PC-9 (cell line): ENCODE data around the gene COA5. TPM values are rescaled to one million over a fixed set of nuclear protein-coding genes. Genes with fewer than 3 reads are reported as not detected.

ENCODE experiments used
- BruUV-seq: library from RNA; stranded (reverse); fragments of 400-500 nt; replicated peaks from 2 replicates; lab custom pipeline; 2021; lab: Mats Ljungman, UMichigan
- CTCF ChIA-PET: fragments of 300-600 bp; sonication (Branson Sonifier 250); formaldehyde crosslinking; loops from one replicate; lab custom pipeline; 2022; ENCODE audit warnings: antibody characterized with exemption; lab: Charles Lee
- POLR2A ChIA-PET: fragments of 300-600 bp; sonication (Branson Sonifier 250); formaldehyde crosslinking; loops from one replicate; lab custom pipeline; 2022; ENCODE audit warnings: antibody characterized with exemption; ENCODE audit not compliant: unreplicated experiment; lab: Charles Lee
- DNase-seq, 2 experiments: peaks; one replicate each; pipeline versions ENCODE4 v3.0.0 to v3.0.0-alpha.2; 2015 to 2022; ENCODE audit warnings: mixed read lengths in 1 of 2
- H2AFZ ChIP-seq: fragments of 200-600 bp; sonication (generic); 2 replicates; pipeline ENCODE4 v1.8.1; 2017; ENCODE audit warnings: antibody characterized with exemption
- H3F3A ChIP-seq: fragments of 200-600 bp; sonication (generic); 2 replicates; pipeline ENCODE4 v1.8.1; 2017; ENCODE audit warnings: antibody characterized with exemption, mild to moderate bottlenecking, low read depth; ENCODE audit not compliant: insufficient read depth
- H3K27ac ChIP-seq: fragments of 200-600 bp; sonication (generic); 2 replicates; pipeline ENCODE4 v1.6.1; 2016; ENCODE audit warnings: mixed run types
- H3K27me3 ChIP-seq: fragments of 200-600 bp; sonication (generic); 2 replicates; pipeline ENCODE4 v1.6.1; 2016; ENCODE audit warnings: low read depth, mixed run types; ENCODE audit not compliant: insufficient read depth
- H3K36me3 ChIP-seq: fragments of 200-600 bp; sonication (generic); 2 replicates; pipeline ENCODE4 v1.6.1; 2016; ENCODE audit warnings: low read depth, mixed run types
- H3K4me1 ChIP-seq: fragments of 200-600 bp; sonication (generic); replicated peaks from 2 replicates; pipeline ENCODE4 v1.6.1; 2016; ENCODE audit warnings: mixed run types; ENCODE audit not compliant: insufficient read depth
- H3K4me2 ChIP-seq: fragments of 200-600 bp; sonication (generic); 2 replicates; pipeline ENCODE4 v1.6.1; 2017; ENCODE audit warnings: mixed run types
- H3K4me3 ChIP-seq: fragments of 200-600 bp; sonication (generic); 2 replicates; pipeline ENCODE4 v1.6.1; 2016; ENCODE audit warnings: mixed run types
- H3K79me2 ChIP-seq: fragments of 200-600 bp; sonication (generic); 2 replicates; pipeline ENCODE4 v1.6.1; 2017; ENCODE audit warnings: low read depth, mixed run types
- H3K9me2 ChIP-seq: fragments of 200-600 bp; sonication (generic); 2 replicates; pipeline ENCODE4 v1.8.1; 2017; ENCODE audit warnings: mild to moderate bottlenecking; ENCODE audit not compliant: insufficient read depth
- H3K9me3 ChIP-seq: fragments of 200-600 bp; sonication (generic); 2 replicates; pipeline ENCODE4 v1.8.1; 2016; ENCODE audit warnings: low read depth; ENCODE audit not compliant: insufficient read depth
- H4K20me1 ChIP-seq: fragments of 200-600 bp; sonication (generic); 2 replicates; pipeline ENCODE4 v1.8.1; 2017; ENCODE audit not compliant: insufficient read depth
- CTCF ChIP-seq: fragments of 200-600 bp; sonication (generic); conservative IDR thresholded peaks from 2 replicates; pipeline ENCODE4 v1.6.1; 2017; ENCODE audit warnings: mixed run types, antibody characterized with exemption, mild to moderate bottlenecking, moderate library complexity
- EZH2 ChIP-seq: fragments of 200-600 bp; sonication (generic); IDR thresholded peaks from 2 replicates; pipeline ENCODE4 v1.8.0; 2017; ENCODE audit warnings: antibody characterized with exemption, low read depth
- intact Hi-C: fragments of 100-400 bp; cut with micrococcal nuclease; formaldehyde crosslinking; loops from one replicate; pipeline ENCODE4 v1.10.0; 2022; ENCODE audit not compliant: unreplicated experiment
- total RNA-seq: library from RNA; stranded (reverse); gene quantifications from 2 replicates; pipeline ENCODE4 v1.2.3, GENCODE V29; 2021

Gene COA5
- total RNA-seq, 1 experiment from 2014 or later = 43.6 TPM

- POLR2A ChIA-PET = no interaction called here
Measured at GRCh38 chr2:98580656-98581284, 27.5 kb downstream of the COA5 start.

GRCh38 chr2:98579926-98580325 lies 28.4 kb downstream of the COA5 start:
- CTCF ChIA-PET = no interaction called here
- no peaks in the 10 kb centered on the region for H3F3A ChIP-seq
- H3K4me2 ChIP-seq = no peak overlapping the region
- no peaks in the 10 kb centered on the region for H3K79me2 ChIP-seq
- no peaks in the 10 kb centered on the region for H4K20me1 ChIP-seq
- no peak overlapping the region for H3K4me3 ChIP-seq
- H3K4me1 ChIP-seq = no peaks in the 10 kb centered on the region
- H3K36me3 ChIP-seq = no peaks in the 10 kb centered on the region
- no peak overlapping the region for H3K27ac ChIP-seq
- no peaks in the 10 kb centered on the region for H3K9me2 ChIP-seq
- no peak for DNase-seq
- POLR2A ChIA-PET = no interaction called here
- BruUV-seq = no TSS peak
- H3K27me3 ChIP-seq = no peaks in the 10 kb centered on the region
- H3K9me3 ChIP-seq = no peaks in the 10 kb centered on the region
- no peak overlapping the region for H2AFZ ChIP-seq
- intact Hi-C loops = no loop called here
- TF ChIP-seq CTCF (no peak), EZH2 (no peak)

More at GRCh38 chr2:98580656-98581284, 27.5 kb downstream of the COA5 start:
- Histone ChIP-seq H3K27me3 (no peaks in the 10 kb centered on the region), H4K20me1 (no peaks in the 10 kb centered on the region), H3K9me3 (no peaks in the 10 kb centered on the region), H3K4me2 (no peak overlapping the region), H3K27ac (no peak overlapping the region), H3K9me2 (no peaks in the 10 kb centered on the region), H3F3A (no peaks in the 10 kb centered on the region), H2AFZ (no peak overlapping the region), H3K36me3 (no peaks in the 10 kb centered on the region), H3K79me2 (no peaks in the 10 kb centered on the region), H3K4me3 (no peak overlapping the region), H3K4me1 (no peaks in the 10 kb centered on the region)
- no peak for DNase-seq
- no TSS peak for BruUV-seq
- intact Hi-C loops = no loop called here
- CTCF ChIA-PET = no interaction called here
- TF ChIP-seq CTCF (peak; percentile 33; the same call in 1 of the 2 replicates), EZH2 (no peak)

- Histone ChIP-seq H3K4me2 (no peak overlapping the region), H3K79me2 (no peaks in the 10 kb centered on the region), H3K9me3 (no peaks in the 10 kb centered on the region), H4K20me1 (no peaks in the 10 kb centered on the region), H3K9me2 (no peaks in the 10 kb centered on the region), H3K36me3 (no peaks in the 10 kb centered on the region), H2AFZ (no peak overlapping the region), H3K4me1 (no peaks in the 10 kb centered on the region), H3K27ac (no peak overlapping the region), H3F3A (no peaks in the 10 kb centered on the region), H3K4me3 (no peak overlapping the region), H3K27me3 (no peaks in the 10 kb centered on the region)
- TF ChIP-seq CTCF (no peak), EZH2 (no peak)
- ChIA-PET POLR2A (no interaction called here), CTCF (no interaction called here)
- no peak for DNase-seq
- no TSS peak for BruUV-seq
- intact Hi-C loops = no loop called here
Measured at GRCh38 chr2:98578231-98578630, 30.1 kb downstream of the COA5 start.
